LNCAP (cell line): ENCODE results near the gene SOX1.

ENCODE experiments used
- CTCF ChIP-seq: fragments of 450-650 bp; IDR thresholded peaks from 2 replicates; pipeline ENCODE4 v1.5.1; 2017; ENCODE audit warnings: mild to moderate bottlenecking

SOX1 gene

GRCh38 chr13:112034846-112035245 lies 32.1 kb upstream of the SOX1 start:
- TF ChIP-seq CTCF, result no peak

GRCh38 chr13:112042496-112042895 lies 24.5 kb upstream of the SOX1 start:
- no peak for TF ChIP-seq CTCF

GRCh38 chr13:112052213-112052612 lies 14.7 kb upstream of the SOX1 start:
- no peak for TF ChIP-seq CTCF

- TF ChIP-seq CTCF, result no peak
These were observed 13.7 kb upstream of the SOX1 start for GRCh38 chr13:112053167-112053743.

GRCh38 chr13:112053744-112054615 lies 13.0 kb upstream of the SOX1 start:
- TF ChIP-seq CTCF, result no peak

- TF ChIP-seq CTCF, result no peak
These were observed 12.3 kb upstream of the SOX1 start for GRCh38 chr13:112054616-112055015.

- TF ChIP-seq CTCF, result no peak
These were observed 11.7 kb upstream of the SOX1 start for GRCh38 chr13:112055036-112055914.
